NCI-H2227 treated with DMSO at 0.1 percent for 48 hours (cell line): ENCODE measurements around the gene CD226.
"Not testable (repeated sequence)": the region's sequence is repeated elsewhere in the genome, so short reads cannot be mapped to it uniquely, and the experiment has no call there.

Experiments used
- DNase-seq: peaks from one replicate; lab custom pipeline; 2025; lab: John Stamatoyannopoulos, UW

Gene CD226

DNA sequence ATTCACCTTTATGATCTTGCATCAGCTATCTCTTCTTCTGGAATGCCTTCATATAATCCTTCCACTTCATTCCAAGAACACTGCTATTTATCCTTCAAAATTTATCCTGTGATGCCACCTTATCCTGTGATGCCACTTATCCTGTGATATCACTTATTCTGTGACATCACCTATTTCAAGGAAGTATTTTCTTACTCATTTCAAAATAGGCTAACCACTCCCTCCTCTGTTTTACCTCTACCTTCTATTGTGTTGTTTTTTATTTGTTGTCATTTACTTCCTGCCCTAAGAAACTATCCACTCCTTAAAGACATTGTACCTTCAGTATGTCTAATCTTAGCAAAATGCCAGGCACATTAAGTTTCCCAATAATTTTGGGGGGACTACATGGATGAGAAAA, 38.8 kb downstream of the CD226 start:
- DNase-seq: no peak

DNA sequence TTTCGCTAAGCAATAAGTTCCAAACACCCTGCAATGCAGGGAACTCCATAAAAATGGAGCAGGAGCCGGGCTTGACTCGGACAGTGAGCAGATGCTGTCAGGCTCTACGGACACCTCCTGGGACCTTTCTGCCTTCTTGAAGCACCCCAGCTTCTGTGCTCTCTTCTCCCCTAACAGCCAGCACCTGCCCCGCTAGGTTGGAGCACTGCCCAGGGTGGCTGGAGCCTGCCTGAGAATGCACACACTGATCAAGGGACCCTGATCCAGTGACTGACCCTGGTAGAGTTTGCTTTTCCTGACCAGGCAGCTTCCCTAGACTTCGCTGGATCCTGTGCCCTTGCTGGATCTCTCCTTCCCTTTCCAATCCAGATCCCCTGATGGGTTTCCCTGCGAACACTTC, 40.9 kb downstream of the CD226 start:
- no peak for DNase-seq

DNA sequence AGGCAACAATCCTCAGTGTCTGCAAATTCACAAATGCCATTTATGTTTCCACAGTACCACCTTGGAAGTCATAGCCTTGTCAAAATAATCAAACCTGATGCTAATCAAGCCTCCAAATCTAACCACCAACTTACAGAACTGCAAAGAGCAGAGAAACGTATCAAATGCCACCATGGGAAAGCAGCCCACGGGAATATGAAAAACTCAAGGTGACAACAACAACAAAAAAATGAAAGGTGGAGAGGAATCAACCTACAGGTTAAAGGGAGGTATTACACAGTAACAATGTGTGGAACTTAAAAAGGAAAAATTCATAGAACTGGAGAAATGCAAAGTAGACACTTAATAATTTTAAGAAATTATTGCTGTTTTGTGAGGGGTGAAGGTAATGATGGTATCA, 46.7 kb downstream of the CD226 start:
- no peak for DNase-seq

DNA sequence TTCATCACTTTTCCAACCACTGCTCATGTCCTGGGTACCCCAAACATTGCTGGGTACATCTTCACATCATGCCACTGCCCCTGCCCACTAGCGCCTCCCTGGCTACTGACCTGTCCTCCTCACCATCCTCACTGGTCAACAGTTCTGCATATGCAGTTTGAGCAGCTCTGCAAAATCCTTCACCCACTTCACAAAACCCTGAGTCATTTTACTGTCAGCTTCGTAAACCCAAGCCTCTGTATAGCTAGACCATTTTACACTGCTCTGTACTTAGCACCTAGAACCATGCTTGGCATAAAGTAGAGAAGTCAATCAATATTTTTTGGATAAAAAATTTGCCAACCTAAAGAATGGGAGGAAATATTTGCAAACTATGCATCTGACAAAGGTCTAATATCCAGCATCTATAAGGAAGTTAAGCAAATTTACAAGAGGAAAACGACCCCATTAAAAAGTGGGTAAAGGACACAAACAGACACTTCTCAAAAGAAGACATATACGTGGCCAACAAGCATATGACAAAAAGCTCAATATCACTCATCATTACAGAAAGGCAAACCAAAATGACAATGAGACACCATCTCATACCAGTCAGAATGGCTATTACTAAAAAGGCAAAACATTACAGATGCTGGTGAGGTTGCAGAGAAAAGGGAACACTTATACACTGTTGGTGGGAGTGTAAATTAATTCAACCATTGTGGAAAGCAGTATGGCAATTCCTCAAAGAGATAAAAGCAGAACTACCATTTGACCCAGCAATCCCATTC, 48.3 kb downstream of the CD226 start:
- DNase-seq: not testable (repeated sequence)

DNA sequence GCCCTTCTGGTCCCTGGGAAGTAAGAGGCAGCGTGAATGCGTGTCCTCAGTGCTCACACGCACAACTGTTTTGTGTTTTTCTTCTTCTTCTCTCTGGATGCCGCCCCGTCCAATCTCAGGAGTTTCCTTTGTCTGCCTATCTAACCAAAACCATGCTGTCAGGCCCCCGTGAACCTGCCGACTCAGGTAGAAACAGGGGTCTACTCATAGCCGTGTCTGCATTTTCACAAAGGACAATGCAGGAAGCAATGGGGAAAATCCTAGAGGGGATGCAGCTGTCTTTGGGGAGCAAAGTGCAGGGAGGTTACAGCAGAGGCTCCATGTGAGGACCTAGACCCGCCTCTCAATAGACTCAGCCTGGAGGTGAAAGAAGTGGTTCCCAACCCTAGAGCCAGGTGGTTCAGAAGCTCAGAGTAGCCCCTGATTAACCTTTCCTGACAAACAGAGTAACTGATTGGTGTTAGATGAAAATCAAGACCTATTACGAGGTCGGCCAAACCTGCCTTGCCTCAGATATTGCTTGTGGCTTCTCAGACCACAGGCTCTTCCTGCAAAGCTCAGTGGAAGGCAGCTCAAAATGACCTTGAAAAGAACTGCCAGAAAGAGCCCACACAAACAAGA, 49.3 kb downstream of the CD226 start:
- no peak for DNase-seq

DNA sequence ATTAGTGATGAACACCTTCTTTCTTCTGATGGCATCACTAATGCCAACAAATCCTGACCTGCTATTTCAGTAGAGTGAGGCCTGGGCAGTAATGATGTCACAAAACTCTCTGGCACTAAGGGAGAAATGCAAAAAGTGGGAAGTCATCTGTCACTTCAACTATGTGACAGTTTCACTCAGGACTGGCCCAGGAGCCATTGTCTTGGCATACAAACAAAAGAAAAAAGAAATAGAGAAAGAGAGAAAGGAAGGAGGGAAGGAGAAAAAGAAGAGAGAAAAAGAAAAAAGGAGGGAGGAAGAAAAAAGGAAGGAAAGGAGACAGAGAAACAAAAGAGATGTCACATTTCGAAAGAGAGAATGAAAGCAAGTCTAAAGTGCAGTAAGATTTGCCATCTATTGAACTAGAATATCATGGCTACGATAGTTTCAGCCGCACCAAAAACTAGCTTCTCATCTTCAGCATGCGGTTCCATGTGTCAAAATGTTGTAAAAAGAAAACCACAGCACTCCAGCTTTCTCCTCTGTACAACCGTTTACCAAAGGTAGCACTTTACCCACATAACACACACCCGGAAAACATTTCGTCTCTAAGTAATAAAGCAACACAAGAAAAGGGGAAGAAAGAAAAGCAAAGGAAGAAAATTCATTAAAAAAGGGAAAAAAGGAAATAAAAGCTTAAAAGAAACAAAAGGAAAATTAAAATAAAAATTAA, 50.1 kb downstream of the CD226 start:
- no peak for DNase-seq

DNA sequence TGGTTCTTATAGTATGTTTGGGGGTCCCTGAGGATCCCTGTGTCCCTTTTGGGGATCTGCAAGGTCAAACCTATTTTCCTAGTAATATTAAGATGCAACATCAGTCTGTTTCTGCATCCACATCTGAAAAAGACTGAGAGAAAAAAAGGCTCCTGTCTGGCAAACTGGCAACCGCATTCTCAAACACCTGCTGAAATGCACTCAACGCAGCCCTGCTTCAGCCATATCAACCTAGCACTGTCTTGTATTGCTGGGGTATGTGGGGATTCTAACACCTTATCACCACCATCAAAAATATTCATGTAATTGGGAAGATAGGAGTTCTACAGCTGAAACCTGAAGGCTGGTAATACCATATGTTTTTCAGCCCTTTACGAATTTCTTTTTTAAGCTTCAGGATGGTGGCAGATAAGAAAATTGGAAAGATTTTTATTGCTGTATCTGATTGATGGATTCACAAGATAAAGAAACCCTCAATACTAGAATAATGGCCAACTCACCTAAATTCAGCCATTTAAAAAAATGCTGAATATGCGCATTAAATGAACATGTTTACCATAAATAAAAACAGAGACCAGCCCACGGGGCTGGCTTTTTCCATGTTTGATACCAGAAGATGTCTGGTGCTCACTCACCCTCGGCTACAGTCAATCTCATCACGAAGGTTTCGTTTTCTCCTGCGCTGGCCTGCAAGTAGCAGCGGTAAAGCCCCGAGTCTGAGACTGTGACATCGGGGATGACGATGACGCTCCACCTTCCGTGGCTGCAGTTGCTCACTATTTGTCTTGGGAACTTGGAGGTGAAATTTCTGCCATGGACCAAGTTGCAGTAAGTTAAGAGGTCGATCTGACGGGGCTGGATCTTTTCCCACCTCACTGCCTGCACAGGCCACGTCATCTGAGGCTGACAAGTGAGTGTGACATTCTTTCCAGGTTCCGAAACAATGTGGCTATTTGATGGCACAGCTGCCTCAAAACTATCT, 52.3 kb downstream of the CD226 start:
- no peak for DNase-seq

DNA sequence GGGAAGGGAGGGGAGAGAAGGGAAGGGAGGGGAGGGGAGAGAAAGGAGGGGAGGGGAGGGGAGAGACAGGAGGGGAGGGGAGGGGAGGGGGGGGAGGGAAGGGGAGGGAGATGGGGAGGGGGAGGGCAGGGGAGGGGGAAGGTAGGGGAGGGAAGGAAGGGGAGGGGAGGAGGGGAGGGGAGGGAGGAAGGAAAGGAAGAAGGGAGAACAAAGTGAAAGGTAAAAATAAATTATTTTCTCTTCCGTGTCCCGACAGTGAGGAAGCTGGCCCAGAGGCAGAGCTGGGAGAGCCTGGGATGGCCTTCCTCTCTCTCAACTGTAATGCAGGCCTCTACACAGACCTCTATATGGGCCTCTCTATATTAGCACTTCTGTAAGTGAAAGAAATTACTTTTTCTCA, 53.2 kb downstream of the CD226 start:
- no peak for DNase-seq

DNA sequence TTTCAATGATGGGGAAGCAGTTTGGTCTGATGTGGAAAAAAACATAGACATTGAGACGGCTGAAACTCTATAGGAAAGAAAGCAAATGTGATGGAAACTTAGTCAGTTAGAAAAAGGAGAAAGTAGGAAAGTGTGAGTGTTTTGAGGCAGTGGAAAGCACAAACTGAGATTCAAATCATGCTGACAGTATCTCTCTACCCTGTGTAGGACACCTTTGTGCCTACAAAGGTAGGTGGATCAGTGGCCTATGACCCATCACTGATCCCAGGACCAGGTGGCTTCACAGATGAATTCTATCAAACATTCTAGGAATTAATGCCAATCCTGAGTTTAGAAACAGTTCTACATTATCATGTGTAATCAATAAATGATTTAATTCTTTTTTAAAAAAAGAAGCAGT, 57.1 kb downstream of the CD226 start:
- no peak for DNase-seq

DNA sequence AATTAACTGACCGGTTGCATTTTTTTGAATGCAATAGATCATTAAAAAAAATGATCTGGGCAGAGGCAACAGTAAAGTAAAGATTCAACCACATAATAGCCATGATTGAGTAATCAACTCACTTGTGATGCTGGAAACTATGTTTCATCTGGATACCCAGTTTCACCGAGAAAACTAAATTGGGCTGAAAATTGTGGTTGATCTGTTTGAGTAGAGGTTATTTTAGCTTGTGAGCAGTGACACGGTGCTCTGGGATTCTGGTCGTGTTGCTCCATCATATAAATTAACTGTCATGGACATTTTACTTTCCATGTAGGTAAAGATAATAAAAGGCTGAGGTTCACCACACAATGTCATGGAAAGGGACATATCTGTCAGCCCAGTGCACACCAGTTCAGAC, 58.7 kb downstream of the CD226 start:
- DNase-seq: no peak

DNA sequence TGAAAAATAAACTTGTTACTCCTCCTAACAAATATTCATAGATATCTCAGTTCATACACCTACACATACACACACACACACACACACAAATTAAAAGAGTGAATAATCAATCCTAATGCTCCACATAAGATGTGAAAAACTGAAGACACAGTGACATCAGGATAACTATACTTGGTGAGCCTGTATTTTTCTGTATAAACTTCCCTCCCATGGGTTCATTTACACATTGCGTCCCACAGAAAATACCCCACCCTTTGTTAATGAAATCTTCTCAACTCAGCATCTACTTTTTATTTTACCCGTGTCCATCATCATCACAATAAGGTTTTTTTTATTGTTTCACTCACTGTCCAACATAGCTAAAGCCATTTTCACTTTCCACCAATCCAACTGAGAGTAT, 60.4 kb downstream of the CD226 start:
- DNase-seq: no peak

DNA sequence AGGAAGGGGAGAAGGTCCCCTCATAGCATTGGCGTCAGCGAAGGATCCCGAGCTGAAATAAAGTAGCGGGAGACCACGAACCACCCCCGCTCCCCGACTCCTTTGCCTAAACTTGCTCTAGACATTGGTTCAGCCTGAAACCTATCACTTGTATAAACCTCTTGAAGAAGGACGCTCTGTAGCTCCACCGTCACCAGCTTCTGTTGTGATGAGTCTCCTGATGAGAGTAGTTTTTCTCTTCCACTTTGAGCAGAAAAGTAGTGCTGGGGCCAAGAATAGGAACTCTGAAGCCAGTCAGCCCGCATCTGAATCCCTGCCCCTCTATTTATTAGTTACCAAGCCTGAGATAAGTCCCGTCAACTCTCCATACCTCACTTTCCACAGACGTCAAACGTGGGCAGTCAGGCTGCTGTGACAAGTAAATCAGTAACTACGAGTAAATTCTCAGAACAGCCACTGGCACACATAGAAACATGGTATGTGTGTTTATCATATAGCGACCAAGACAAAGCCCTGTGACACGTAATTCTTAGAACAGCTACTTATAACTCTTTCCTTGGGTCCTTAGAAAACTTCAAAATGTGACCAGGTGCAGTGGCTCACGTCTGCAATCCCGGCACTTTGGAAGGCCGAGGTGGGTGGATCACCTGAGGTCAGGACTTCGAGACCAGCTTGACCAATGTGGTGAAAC, 61.7 kb downstream of the CD226 start:
- no peak for DNase-seq

DNA sequence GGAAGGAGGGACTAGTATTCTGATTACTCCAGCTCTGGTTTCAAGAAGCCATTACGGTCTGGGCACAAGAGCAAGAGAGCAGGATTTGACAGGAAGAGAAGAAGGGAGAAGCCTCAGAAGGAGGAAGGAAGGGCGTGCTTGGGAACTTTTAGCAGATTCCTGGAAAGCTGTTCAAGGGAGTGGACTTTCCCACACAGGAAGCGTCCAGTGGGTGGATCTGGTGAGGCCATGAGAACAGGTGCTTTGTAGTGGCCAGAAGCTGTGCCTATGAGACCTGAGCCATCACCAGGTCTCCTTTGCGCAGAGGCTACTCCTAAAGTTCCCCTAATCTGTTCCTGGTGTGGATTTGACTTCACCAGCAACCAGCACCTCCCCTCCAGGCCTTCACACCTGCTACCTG, 62.3 kb downstream of the CD226 start:
- no peak for DNase-seq

DNA sequence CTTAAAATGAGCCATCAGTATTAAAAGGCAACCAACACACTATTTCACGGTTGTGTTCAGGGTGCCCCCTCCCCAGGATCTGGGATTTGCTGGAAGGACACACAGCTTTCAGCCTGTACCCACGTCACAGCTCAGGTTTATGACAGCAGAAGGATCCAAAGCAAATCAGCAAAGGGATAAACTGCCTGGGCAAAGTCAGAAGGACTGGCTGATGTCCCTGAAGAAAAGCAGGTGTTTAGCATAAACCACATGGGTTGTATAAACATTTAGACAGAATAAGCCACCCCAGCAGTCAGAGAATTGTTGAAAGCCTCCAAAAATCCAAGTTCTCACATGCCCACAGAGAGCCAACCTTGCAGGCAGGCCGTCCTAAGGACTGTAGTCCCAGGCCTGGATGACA, 63.9 kb downstream of the CD226 start:
- DNase-seq: no peak

DNA sequence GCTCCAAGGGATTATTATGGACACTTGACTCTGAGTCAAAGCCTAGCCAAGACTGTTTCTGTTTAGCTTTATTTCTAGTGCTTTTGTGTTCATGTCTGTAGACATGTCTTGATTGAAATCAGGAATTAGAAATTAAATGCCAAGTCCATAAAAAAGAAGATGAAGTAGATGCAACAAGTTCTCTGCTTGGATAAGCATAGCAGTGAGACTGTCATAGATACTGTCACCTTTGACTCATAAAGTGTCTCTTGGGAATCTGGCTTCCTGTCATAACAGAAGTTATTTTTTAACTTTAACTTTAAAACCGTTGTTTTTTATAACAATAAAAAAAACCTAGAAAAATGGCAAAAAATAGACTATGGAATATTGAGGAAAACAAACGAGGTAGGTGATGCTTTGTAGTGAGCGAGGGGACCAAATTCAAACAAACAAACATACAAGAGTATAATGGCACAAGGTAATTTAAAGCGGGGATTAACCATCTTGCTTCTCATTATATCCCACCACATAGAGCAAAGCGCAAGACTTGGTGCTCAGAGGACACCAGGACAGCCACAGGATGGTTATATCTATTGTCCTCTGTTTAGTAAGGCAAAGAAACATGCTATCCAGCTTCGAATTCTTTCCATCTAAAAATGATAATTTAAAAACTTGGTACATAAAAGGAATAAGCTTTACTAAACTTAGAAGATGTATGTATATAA, 64.6 kb downstream of the CD226 start:
- no peak for DNase-seq

DNA sequence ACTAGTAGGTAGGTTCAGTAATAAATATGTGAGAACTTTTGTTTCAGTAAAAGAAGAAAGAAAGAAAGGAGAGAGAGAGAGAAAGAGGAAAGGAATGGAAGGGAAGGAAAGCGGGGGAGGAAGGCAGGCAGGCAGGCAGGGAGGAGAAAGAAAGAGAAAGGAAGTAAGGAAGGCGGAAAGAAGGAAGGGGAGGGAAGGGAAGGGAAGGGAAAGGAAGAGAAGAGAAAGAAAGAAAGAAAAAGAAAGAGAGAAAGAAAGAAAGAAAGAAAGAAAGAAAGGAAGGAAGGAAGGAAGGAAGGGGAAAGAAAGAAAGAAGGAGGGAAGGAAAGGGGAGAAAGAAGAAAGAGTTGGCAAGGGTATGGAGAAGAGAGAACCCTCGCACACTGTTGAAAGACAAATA, 67.6 kb downstream of the CD226 start:
- no peak for DNase-seq

DNA sequence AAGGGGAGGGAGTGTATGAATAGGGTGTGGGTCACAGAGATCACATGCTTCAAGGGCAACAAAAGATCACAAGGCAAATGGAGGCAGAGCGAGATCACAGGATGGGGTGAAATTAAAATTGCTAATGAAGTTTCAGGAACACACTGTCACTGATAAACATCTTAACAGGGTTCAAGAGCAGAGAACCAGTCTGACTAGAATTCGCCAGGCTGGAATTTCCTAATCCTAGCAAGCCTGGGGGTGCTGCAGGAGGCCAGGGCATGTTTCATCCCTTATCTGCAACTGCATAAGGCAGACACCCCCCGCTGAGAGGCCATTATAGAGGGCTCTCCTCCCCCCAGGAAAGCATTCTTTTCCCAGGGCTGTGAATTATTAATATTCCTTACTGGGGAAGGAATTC, 68.6 kb downstream of the CD226 start:
- not testable (repeated sequence) for DNase-seq

DNA sequence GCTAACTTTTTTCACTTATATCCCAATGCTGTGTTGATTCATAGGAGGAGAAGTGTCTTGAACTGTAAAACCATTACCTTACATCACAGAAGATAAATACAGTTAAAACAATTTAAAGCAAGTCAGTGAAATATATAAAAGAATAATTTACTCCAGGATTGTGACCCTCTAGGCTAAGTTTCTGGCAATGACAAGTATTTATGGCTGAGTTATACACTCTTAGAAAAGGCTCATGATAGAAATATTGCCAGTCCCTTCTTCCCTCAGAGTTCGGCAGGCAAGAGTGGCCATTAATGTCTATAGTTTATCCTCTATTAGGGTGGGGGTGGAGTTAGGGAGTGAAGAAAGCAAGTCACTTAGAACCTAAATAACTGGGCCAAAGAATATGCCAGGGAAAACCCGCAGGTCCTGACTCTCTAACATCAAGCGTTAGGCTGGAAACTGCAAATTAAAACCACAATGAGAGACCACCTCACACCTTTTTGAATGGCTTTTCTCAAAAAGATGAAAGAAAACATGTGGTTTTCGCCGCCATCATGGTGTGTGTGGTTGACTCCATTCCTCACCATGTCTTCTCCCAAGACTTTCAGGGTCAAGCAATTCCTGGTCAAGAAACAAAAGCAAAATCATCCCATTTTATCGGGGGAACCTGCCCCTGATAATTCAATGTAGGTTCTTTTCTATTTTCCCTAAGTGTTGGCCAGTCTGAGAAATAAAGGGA, 69.3 kb downstream of the CD226 start:
- DNase-seq: no peak

DNA sequence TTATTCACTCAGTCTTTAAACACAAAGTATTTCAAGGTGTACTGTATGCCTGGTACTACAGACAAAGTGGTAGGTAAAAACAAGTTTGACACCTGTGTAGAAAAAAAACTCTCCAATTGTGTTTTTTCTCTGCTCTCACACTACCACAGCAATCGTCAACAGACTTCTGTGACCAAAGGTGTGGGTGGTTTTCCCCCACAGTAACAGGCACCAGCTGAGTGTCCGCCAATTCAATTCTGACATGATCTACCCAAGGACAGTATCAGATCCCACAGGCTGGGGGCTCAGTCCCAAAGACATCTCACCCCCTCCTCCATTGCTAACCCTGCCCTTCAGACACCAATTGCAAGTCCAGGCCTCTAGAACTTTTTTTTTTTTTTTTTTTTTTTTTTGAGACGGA, 71.2 kb downstream of the CD226 start:
- DNase-seq: no peak

DNA sequence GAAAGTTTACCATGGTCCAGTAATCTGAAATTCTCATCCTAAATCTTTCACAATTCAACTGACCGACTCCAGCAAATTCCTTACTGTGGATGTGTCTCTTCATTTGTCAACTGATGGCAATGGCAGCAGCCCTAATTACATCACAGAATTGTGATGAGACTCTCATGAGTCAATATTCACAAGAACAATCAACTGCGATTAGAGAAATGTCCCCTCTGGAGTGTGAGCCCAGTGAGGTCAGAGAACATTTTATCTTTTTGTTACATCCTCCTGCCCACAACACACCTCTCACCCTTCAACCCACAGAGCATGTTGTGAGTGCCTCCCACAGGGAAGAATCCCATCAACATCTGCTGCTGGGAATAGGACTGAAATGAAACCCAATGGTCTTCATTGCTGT, 73.6 kb downstream of the CD226 start:
- no peak for DNase-seq
